ENCODE results near the gene VPS16. TPM values are rescaled to one million over a fixed set of nuclear protein-coding genes. Genes with fewer than 3 reads are reported as not detected.

VPS16 gene
- polyA plus RNA-seq, 1 donor from 2014 or later, result 117 TPM

DNA sequence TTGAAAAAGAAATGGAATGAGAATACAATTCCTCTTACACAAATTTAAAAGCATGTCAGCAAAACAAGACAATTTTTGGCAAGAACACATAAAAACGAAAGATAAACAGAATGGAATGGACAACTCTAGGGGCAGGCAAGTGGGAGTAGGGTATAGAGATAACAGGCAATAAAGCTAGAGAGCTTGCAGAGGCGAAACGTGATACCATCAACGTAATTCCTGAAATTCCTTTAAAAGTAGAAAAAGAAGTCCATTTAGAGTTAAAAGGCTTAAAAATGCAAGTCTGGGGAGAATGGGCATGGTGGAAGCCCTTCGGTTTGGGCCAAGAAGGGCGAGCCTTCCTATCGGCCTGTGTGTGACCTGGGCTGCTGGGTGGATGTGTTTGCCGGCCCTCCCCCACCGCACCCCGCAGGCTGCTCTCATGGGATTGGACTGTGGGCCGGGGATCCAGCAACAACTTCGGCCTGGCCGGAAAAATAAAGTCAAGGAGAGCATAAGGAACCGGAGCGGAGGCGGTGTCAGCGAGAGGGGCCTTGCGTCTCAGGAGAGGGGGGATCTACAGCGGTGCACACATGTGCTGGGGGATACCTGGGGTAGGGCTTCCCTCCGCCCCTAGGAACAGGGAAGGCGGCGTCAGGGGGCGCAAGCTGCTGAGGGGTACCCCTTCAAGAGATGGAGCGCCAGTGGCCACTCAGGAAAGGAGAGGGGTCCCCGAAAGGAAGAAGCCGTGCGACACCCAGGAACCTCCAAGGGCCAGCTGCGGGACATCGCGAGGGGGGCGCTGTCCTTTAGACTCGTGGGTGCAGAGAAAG lies 20.3 kb upstream of the VPS16 start:
- no peaks in the 10 kb centered on the region for H3K79me2 ChIP-seq (replicated peaks; ENCODE audit: insufficient read depth, low read length)
- no peaks in the 10 kb centered on the region for H3F3A ChIP-seq (ENCODE audit: insufficient read depth, low read length, poor library complexity, severe bottlenecking)
- no peaks in the 10 kb centered on the region for H3K36me3 ChIP-seq (ENCODE audit: insufficient read depth, low read length)
- no peak overlapping the region for H3K27ac ChIP-seq (ENCODE audit: low read length)
- no peak for TF ChIP-seq RAD21 (conservative IDR thresholded peaks at IDR 0.05)
- no peak for TF ChIP-seq SMC3 (conservative IDR thresholded peaks at IDR 0.05; ENCODE audit: poor library complexity)
- TF ChIP-seq EZH2 (IDR thresholded peaks at IDR 0.05; ENCODE audit: borderline replicate concordance, insufficient read depth, low read length, poor library complexity, severe bottlenecking), result no peak
- TF ChIP-seq EP300 (conservative IDR thresholded peaks at IDR 0.05; ENCODE audit: poor library complexity, severe bottlenecking), result no peak
- no peak for TF ChIP-seq TAF1 (IDR thresholded peaks at IDR 0.05; ENCODE audit: low read depth)
- TF ChIP-seq, protein P1, sequence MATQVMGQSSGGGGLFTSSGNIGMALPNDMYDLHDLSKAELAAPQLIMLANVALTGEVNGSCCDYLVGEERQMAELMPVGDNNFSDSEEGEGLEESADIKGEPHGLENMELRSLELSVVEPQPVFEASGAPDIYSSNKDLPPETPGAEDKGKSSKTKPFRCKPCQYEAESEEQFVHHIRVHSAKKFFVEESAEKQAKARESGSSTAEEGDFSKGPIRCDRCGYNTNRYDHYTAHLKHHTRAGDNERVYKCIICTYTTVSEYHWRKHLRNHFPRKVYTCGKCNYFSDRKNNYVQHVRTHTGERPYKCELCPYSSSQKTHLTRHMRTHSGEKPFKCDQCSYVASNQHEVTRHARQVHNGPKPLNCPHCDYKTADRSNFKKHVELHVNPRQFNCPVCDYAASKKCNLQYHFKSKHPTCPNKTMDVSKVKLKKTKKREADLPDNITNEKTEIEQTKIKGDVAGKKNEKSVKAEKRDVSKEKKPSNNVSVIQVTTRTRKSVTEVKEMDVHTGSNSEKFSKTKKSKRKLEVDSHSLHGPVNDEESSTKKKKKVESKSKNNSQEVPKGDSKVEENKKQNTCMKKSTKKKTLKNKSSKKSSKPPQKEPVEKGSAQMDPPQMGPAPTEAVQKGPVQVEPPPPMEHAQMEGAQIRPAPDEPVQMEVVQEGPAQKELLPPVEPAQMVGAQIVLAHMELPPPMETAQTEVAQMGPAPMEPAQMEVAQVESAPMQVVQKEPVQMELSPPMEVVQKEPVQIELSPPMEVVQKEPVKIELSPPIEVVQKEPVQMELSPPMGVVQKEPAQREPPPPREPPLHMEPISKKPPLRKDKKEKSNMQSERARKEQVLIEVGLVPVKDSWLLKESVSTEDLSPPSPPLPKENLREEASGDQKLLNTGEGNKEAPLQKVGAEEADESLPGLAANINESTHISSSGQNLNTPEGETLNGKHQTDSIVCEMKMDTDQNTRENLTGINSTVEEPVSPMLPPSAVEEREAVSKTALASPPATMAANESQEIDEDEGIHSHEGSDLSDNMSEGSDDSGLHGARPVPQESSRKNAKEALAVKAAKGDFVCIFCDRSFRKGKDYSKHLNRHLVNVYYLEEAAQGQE (IDR thresholded peaks at IDR 0.05; ENCODE audit: borderline replicate concordance), result no peak
- TF ChIP-seq MXI1 (conservative IDR thresholded peaks at IDR 0.05; ENCODE audit: poor library complexity, severe bottlenecking), result no peak
- no peak overlapping the region for H3K4me3 ChIP-seq (ENCODE audit: low read length)
- H3K27me3 ChIP-seq (ENCODE audit: insufficient read depth, low read depth, low read length), result peaks cover 23% of the 10 kb centered on the region
- H3K9me3 ChIP-seq (ENCODE audit: low read length), result no peaks in the 10 kb centered on the region
- H3K4me2 ChIP-seq (ENCODE audit: low read length), result no peak overlapping the region
- no peaks in the 10 kb centered on the region for H4K20me1 ChIP-seq (ENCODE audit: insufficient read depth)
- H3K9ac ChIP-seq (ENCODE audit: low read length), result no peak overlapping the region
- no peak overlapping the region for H2AFZ ChIP-seq (ENCODE audit: low read depth, low read length)
- no peaks in the 10 kb centered on the region for H3K9me2 ChIP-seq (ENCODE audit: insufficient read depth, low read length)

DNA sequence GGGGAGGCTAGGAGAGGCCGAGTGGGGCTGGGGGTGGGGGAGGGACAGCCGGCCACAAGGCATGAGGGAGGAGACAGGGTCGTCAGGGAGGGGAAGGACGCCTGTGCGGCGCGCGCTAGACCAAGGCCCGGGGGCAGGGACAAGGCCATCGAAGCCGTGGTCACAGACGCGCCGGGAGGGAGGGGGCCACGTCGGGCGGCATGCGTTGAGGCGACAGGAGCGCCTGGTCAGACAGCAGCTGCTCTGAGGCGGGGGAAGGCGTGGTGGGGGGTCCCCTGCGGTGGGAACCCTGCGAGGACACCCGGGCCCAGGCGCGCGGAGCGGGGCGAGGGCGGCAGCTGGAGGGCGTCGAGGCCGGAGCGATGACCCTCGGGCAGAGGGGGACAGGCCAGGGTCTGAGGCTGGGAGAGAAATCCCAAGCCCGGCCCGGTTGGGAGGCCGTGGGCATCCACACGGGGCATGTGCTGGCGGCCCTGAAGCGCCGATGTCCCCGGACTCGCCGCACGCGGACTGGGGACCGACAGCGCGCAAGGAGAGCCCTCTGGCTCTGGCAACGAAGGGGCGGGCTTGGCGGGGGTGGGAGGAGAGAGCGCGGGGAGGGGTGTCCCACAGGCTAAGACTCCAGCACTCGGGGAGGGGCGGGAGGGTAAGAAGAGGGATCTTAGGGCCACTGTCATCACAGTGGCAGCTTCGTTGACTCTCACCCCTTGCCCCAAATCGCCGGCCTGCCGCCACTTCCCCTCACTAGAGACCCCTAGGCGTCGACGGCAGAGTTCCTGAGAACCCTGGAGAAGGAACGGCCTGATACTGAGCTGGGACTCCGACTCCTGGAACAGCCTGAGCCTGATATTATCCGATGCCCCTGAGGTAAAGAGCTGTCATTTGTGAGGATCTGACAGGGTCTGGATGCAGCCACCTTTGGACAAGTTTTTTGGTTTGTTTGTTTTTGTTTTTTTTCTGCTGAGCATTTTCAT lies 19.4 kb upstream of the VPS16 start:
- H3K27me3 ChIP-seq (ENCODE audit: insufficient read depth, low read depth, low read length), result peaks cover 23% of the 10 kb centered on the region
- TF ChIP-seq, protein P1 (IDR thresholded peaks at IDR 0.05; ENCODE audit: borderline replicate concordance), result no peak
- no peak for TF ChIP-seq EP300 (conservative IDR thresholded peaks at IDR 0.05; ENCODE audit: poor library complexity, severe bottlenecking)
- TF ChIP-seq, protein P2, sequence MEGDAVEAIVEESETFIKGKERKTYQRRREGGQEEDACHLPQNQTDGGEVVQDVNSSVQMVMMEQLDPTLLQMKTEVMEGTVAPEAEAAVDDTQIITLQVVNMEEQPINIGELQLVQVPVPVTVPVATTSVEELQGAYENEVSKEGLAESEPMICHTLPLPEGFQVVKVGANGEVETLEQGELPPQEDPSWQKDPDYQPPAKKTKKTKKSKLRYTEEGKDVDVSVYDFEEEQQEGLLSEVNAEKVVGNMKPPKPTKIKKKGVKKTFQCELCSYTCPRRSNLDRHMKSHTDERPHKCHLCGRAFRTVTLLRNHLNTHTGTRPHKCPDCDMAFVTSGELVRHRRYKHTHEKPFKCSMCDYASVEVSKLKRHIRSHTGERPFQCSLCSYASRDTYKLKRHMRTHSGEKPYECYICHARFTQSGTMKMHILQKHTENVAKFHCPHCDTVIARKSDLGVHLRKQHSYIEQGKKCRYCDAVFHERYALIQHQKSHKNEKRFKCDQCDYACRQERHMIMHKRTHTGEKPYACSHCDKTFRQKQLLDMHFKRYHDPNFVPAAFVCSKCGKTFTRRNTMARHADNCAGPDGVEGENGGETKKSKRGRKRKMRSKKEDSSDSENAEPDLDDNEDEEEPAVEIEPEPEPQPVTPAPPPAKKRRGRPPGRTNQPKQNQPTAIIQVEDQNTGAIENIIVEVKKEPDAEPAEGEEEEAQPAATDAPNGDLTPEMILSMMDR (IDR thresholded peaks at IDR 0.05; ENCODE audit: poor library complexity, severe bottlenecking), result no peak
- H3K79me2 ChIP-seq (replicated peaks; ENCODE audit: insufficient read depth, low read length), result no peaks in the 10 kb centered on the region
- no peak overlapping the region for H3K4me2 ChIP-seq (ENCODE audit: low read length)
- no peaks in the 10 kb centered on the region for H3K9me2 ChIP-seq (ENCODE audit: insufficient read depth, low read length)
- no peak overlapping the region for H3K27ac ChIP-seq (ENCODE audit: low read length)
- no peaks in the 10 kb centered on the region for H3F3A ChIP-seq (ENCODE audit: insufficient read depth, low read length, poor library complexity, severe bottlenecking)
- H3K4me3 ChIP-seq (ENCODE audit: low read length), result no peak overlapping the region
- H3K9ac ChIP-seq (ENCODE audit: low read length), result no peak overlapping the region
- no peaks in the 10 kb centered on the region for H3K9me3 ChIP-seq (ENCODE audit: low read length)
- no peaks in the 10 kb centered on the region for H3K36me3 ChIP-seq (ENCODE audit: insufficient read depth, low read length)
- H4K20me1 ChIP-seq (ENCODE audit: insufficient read depth), result no peaks in the 10 kb centered on the region
- H2AFZ ChIP-seq (ENCODE audit: low read depth, low read length), result no peak overlapping the region

All from neural cell (in vitro differentiated cells).